DND-41 (cell line): ENCODE results near the gene OR5K3.

Experiments
- ATAC-seq: fragments of 200-7000 bp; cut with Tn5 transposase; 3 replicates; pipeline ENCODE4 v1.9.1; 2021; ENCODE audit warnings: low read depth; ENCODE audit not compliant: insufficient read depth
- DNase-seq: peaks from one replicate; pipeline ENCODE4 v3.0.0-alpha.2; 2020
- H2AFZ ChIP-seq: 2 replicates; pipeline ENCODE4 v1.6.0; 2012; ENCODE audit warnings: low read depth, low read length
- H3K27ac ChIP-seq: 2 replicates; pipeline ENCODE4 v1.5.1; 2012; ENCODE audit warnings: low read length, inconsistent platforms
- H3K27me3 ChIP-seq: fragments of 200-600 bp; sonication (generic); 2 replicates; pipeline ENCODE4 v1.6.0; 2012; ENCODE audit warnings: low read length, mild to moderate bottlenecking, inconsistent platforms; ENCODE audit not compliant: insufficient read depth, poor library complexity
- H3K36me3 ChIP-seq: 2 replicates; pipeline ENCODE4 v1.5.1; 2012; ENCODE audit warnings: low read length, inconsistent platforms; ENCODE audit not compliant: insufficient read depth
- H3K4me1 ChIP-seq: 2 replicates; pipeline ENCODE4 v1.5.1; 2012; ENCODE audit warnings: mild to moderate bottlenecking, low read length; ENCODE audit not compliant: insufficient read depth
- H3K4me2 ChIP-seq: 2 replicates; pipeline ENCODE4 v1.6.0; 2012; ENCODE audit warnings: mild to moderate bottlenecking, moderate library complexity, low read length, inconsistent platforms; ENCODE audit not compliant: insufficient read depth
- H3K4me3 ChIP-seq, 2 experiments: fragments of 200-600 bp in 1 of 2; shearing (Covaris generic) in 1 of 2; 2 replicates each; pipeline ENCODE4 v1.5.1; 2012 to 2016; ENCODE audit warnings: inconsistent platforms in 2 of 2, low read length in 2 of 2, mild to moderate bottlenecking in 2 of 2, low read depth in 1 of 2, moderate library complexity in 1 of 2
- H3K79me2 ChIP-seq: 2 replicates; pipeline ENCODE4 v1.6.0; 2012; ENCODE audit warnings: low read length, inconsistent platforms; ENCODE audit not compliant: insufficient read depth
- H3K9ac ChIP-seq: 2 replicates; pipeline ENCODE4 v1.6.0; 2012; ENCODE audit warnings: low read depth, mild to moderate bottlenecking, inconsistent platforms, low read length, moderate library complexity
- H3K9me3 ChIP-seq: 2 replicates; pipeline ENCODE4 v1.5.1; 2012; ENCODE audit warnings: low read length, moderate library complexity, mild to moderate bottlenecking, inconsistent platforms; ENCODE audit not compliant: insufficient read depth, severe bottlenecking
- H4K20me1 ChIP-seq: 2 replicates; pipeline ENCODE4 v1.6.0; 2012; ENCODE audit warnings: low read length; ENCODE audit not compliant: insufficient read depth
- EZH2 ChIP-seq: IDR thresholded peaks from 3 replicates; pipeline ENCODE4 v1.6.1; 2012; ENCODE audit warnings: borderline replicate concordance, low read depth, mild to moderate bottlenecking, moderate library complexity, low read length, inconsistent platforms; ENCODE audit not compliant: severe bottlenecking
- TF ChIP-seq, protein P1 (sequence below): IDR thresholded peaks from 2 replicates; pipeline ENCODE4 v1.5.1; 2012; ENCODE audit warnings: borderline replicate concordance, low read length, moderate library complexity, mild to moderate bottlenecking; ENCODE audit not compliant: poor library complexity, severe bottlenecking; ENCODE audit errors: extremely low read depth

Gene OR5K3

DNA sequence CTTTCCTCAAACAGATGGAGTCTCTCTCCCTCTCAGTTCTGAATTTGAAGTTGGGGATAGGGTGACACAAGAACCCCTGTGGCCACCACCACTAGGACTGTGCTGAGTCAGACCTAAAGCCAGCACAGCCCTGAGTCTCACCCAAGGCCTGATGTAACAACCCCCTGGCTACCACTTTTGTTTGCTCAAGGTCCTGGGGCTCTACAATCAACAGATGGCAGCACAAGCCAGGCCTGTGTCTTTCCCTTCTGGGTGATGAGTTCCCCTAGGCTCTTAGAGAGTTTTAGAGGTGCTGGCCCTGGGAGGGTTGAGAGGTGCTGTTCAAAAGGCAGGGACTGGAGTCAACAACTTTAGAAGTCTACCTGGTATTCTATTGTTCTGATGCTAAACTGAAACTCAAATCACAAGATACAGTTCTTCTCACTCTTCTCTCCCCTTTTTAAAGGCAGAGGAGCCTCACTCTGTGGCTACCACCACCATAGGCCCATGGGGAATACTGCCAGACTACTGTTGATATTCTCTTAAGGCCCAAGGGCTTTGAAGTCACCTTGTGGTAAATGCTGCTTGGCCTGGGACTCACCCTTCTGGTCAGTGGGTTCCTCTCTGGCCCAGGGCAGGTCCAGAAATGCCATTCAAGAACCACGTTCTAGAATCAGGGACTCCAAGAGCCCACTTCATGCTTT lies 30.3 kb upstream of the OR5K3 start:
- Histone ChIP-seq H3K4me1 (no peaks in the 10 kb centered on the region), H3K9me3 (no peaks in the 10 kb centered on the region), H3K27me3 (no peaks in the 10 kb centered on the region), H3K4me3 (no peak overlapping the region), H2AFZ (no peak overlapping the region), H3K4me2 (no peak overlapping the region), H3K36me3 (no peaks in the 10 kb centered on the region), H3K27ac (no peak overlapping the region), H4K20me1 (no peaks in the 10 kb centered on the region), H3K79me2 (no peaks in the 10 kb centered on the region), H3K9ac (no peak overlapping the region)
- no peak for TF ChIP-seq EZH2
- TF ChIP-seq, protein P1, sequence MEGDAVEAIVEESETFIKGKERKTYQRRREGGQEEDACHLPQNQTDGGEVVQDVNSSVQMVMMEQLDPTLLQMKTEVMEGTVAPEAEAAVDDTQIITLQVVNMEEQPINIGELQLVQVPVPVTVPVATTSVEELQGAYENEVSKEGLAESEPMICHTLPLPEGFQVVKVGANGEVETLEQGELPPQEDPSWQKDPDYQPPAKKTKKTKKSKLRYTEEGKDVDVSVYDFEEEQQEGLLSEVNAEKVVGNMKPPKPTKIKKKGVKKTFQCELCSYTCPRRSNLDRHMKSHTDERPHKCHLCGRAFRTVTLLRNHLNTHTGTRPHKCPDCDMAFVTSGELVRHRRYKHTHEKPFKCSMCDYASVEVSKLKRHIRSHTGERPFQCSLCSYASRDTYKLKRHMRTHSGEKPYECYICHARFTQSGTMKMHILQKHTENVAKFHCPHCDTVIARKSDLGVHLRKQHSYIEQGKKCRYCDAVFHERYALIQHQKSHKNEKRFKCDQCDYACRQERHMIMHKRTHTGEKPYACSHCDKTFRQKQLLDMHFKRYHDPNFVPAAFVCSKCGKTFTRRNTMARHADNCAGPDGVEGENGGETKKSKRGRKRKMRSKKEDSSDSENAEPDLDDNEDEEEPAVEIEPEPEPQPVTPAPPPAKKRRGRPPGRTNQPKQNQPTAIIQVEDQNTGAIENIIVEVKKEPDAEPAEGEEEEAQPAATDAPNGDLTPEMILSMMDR, result no peak
- ATAC-seq, result no peak
- no peak for DNase-seq

DNA sequence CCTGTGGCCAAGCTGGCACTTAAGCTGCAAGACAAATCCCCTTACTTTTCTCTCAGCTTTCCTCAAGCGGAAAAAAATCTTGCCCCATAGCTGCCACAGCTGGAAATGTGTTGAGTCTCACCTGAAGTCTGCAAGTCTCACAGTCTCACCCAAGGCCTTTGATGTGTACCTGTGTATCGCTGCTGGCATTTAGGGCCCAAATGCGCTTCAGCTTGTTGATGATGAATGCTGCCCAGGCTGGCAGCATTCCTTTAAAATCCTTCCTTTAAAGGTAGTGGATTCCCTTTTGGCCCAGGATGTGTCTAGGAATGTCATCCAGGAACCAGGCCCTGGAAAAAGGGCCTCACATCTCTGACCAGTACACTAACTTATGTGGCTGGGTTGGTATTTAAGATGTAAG lies 29.8 kb upstream of the OR5K3 start:
- no peaks in the 10 kb centered on the region for H3K4me1 ChIP-seq
- H3K27me3 ChIP-seq, result no peaks in the 10 kb centered on the region
- no peaks in the 10 kb centered on the region for H3K36me3 ChIP-seq
- DNase-seq, result no peak
- H4K20me1 ChIP-seq, result no peaks in the 10 kb centered on the region
- no peak for ATAC-seq
- no peak for TF ChIP-seq EZH2
- TF ChIP-seq, protein P1, result no peak
- no peak overlapping the region for H3K9ac ChIP-seq
- no peak overlapping the region for H3K4me2 ChIP-seq
- no peak overlapping the region for H2AFZ ChIP-seq
- H3K4me3 ChIP-seq, result no peak overlapping the region
- H3K27ac ChIP-seq, result no peak overlapping the region
- no peaks in the 10 kb centered on the region for H3K9me3 ChIP-seq
- H3K79me2 ChIP-seq, result no peaks in the 10 kb centered on the region

DNA sequence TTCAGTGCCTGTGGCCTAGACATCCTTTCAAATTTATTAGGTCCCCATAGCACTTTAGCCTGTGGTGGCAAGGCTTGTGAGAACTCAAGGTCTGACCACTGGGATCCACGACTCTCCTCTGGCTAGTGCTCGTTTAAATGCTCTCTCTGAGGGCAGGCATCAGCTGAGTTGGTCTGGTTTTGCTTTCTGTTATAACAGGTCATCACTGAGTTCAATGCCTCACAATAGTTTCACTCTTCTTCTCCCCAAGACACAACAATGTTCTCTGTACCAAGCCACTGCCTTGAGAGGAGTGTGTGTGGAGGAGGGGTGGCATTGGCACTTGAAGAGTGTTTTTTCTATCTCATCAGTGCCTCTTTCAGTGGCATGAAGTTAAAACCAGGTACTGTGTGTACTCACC lies 29.2 kb upstream of the OR5K3 start:
- ATAC-seq, result no peak
- no peak for TF ChIP-seq EZH2
- TF ChIP-seq, protein P1, result no peak
- Histone ChIP-seq H2AFZ (no peak overlapping the region), H3K4me3 (no peak overlapping the region), H3K9ac (no peak overlapping the region), H3K27ac (no peak overlapping the region), H3K36me3 (no peaks in the 10 kb centered on the region), H3K4me2 (no peak overlapping the region), H4K20me1 (no peaks in the 10 kb centered on the region), H3K79me2 (no peaks in the 10 kb centered on the region), H3K4me1 (no peaks in the 10 kb centered on the region), H3K27me3 (no peaks in the 10 kb centered on the region), H3K9me3 (no peaks in the 10 kb centered on the region)
- DNase-seq, result no peak
